ENCODE results near the gene GRHPR.

DNA sequence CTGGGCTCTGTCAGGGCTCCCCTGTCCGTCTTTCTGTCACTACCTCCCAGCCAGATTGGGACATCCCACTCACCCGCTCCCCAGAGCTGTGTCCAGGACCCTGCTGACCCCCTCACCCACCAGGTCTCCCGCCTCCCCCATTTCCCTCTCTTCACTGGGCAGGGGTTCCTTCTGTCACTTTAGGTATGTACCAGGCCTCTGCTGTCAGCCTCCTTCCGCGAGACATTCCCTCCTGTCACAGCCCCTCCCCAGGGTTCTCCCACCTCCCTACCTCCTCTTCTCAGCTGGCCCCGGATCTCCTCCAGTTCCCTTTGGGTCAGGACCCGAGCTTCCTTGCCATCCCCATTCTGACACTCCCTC, 63.7 kb downstream of the GRHPR start:
- TF ChIP-seq POLR2A (IDR thresholded peaks at IDR 0.05; ENCODE audit: control extremely low read depth in 1 of 2, low read depth in 2 of 2, low read length in 2 of 2) (no peak), SIN3A (conservative IDR thresholded peaks at IDR 0.05 in 1 of 2, IDR thresholded peaks at IDR 0.05 in 1 of 2; ENCODE audit: low read depth in 1 of 2, low read length in 2 of 2) (peak; percentile 21 to 39; a peak in 1 of 4 replicates), EP300 (IDR thresholded peaks at IDR 0.05; ENCODE audit: borderline replicate concordance in 1 of 2, low read depth in 2 of 2, low read length in 2 of 2) (no peak), CBX8 (IDR thresholded peaks at IDR 0.05; ENCODE audit: borderline replicate concordance, low read depth, low read length) (no peak), TBP (IDR thresholded peaks at IDR 0.05; ENCODE audit: low read depth, low read length) (no peak), CREB1 (IDR thresholded peaks at IDR 0.05) (no peak), EZH2 (IDR thresholded peaks at IDR 0.05; ENCODE audit: low read depth, low read length, severe bottlenecking) (no peak), RAD21 (IDR thresholded peaks at IDR 0.05 in 1 of 2, conservative IDR thresholded peaks at IDR 0.05 in 1 of 2; ENCODE audit: low read depth in 2 of 2, low read length in 2 of 2) (no peak)
- TF ChIP-seq, protein P1, sequence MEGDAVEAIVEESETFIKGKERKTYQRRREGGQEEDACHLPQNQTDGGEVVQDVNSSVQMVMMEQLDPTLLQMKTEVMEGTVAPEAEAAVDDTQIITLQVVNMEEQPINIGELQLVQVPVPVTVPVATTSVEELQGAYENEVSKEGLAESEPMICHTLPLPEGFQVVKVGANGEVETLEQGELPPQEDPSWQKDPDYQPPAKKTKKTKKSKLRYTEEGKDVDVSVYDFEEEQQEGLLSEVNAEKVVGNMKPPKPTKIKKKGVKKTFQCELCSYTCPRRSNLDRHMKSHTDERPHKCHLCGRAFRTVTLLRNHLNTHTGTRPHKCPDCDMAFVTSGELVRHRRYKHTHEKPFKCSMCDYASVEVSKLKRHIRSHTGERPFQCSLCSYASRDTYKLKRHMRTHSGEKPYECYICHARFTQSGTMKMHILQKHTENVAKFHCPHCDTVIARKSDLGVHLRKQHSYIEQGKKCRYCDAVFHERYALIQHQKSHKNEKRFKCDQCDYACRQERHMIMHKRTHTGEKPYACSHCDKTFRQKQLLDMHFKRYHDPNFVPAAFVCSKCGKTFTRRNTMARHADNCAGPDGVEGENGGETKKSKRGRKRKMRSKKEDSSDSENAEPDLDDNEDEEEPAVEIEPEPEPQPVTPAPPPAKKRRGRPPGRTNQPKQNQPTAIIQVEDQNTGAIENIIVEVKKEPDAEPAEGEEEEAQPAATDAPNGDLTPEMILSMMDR (IDR thresholded peaks at IDR 0.05; ENCODE audit: control extremely low read depth in 1 of 3, insufficient read depth in 1 of 3, low read depth in 1 of 3, low read length in 3 of 3) = no peak

All from H1 (cell line).